IMR-90 (cell line): ENCODE data around the gene FAU. TPM values are rescaled to one million over a fixed set of nuclear protein-coding genes. Genes with fewer than 3 reads are reported as not detected.

ENCODE experiments used
- ATAC-seq: fragments of 200-7000 bp; cut with Tn5 transposase; 2 replicates; pipeline ENCODE4 v1.9.1; 2020; ENCODE audit warnings: low read depth, mild to moderate bottlenecking, moderate library complexity
- BruUV-seq: library from RNA; stranded (reverse); fragments of 400-500 nt; replicated peaks from 2 replicates; lab custom pipeline; 2021; lab: Mats Ljungman, UMichigan
- CTCF ChIA-PET: fragments of 300-600 bp; formaldehyde crosslinking; extraction: SDS; loops from one replicate; lab custom pipeline; 2021; ENCODE audit warnings: antibody characterized with exemption; lab: Yijun Ruan, JAX
- POLR2A ChIA-PET: fragments of 300-600 bp; sonication (Branson Sonifier 250); formaldehyde crosslinking; loops from one replicate; lab custom pipeline; 2022; ENCODE audit warnings: antibody characterized with exemption; ENCODE audit not compliant: unreplicated experiment; lab: Charles Lee
- DNase-seq: peaks from one replicate; pipeline ENCODE4 v3.0.0; 2013
- H2AFZ ChIP-seq: replicated peaks from 2 replicates; pipeline ENCODE3; 2013; ENCODE audit warnings: low read length, mild to moderate bottlenecking; ENCODE audit not compliant: poor library complexity
- H2AK5ac ChIP-seq: 2 replicates; pipeline ENCODE4 v1.6.1; 2013; ENCODE audit warnings: low read depth, low read length, inconsistent platforms
- H2AK9ac ChIP-seq: replicated peaks from 2 replicates; pipeline ENCODE3; 2013; ENCODE audit warnings: mild to moderate bottlenecking, low read depth, low read length, moderate library complexity; ENCODE audit not compliant: poor library complexity
- H2BK120ac ChIP-seq: 2 replicates; pipeline ENCODE4 v1.6.1; 2013; ENCODE audit warnings: low read depth, low read length, inconsistent platforms
- H2BK15ac ChIP-seq: 3 replicates; pipeline ENCODE4 v1.6.1; 2013; ENCODE audit warnings: low read depth, low read length, inconsistent platforms
- H2BK20ac ChIP-seq: 2 replicates; pipeline ENCODE4 v1.6.1; 2013; ENCODE audit warnings: low read depth, mild to moderate bottlenecking, inconsistent platforms, low read length, moderate library complexity
- H2BK5ac ChIP-seq: 2 replicates; pipeline ENCODE4 v1.6.1; 2013; ENCODE audit warnings: mild to moderate bottlenecking, low read depth, low read length, inconsistent platforms; ENCODE audit not compliant: poor library complexity, severe bottlenecking
- H3K14ac ChIP-seq: replicated peaks from 2 replicates; pipeline ENCODE4 v1.6.1; 2013; ENCODE audit warnings: low read depth, low read length, inconsistent platforms
- H3K18ac ChIP-seq: 2 replicates; pipeline ENCODE4 v1.6.1; 2013; ENCODE audit warnings: low read depth, low read length, control low read depth
- H3K23ac ChIP-seq: 2 replicates; pipeline ENCODE4 v1.6.1; 2013; ENCODE audit warnings: low read depth, low read length, inconsistent platforms
- H3K27ac ChIP-seq: 2 replicates; pipeline ENCODE4 v1.5.1; 2013; ENCODE audit warnings: mild to moderate bottlenecking, control low read depth, low read length; ENCODE audit not compliant: insufficient read depth
- H3K27me3 ChIP-seq: 2 replicates; pipeline ENCODE4 v1.6.1; 2013; ENCODE audit warnings: low read length; ENCODE audit not compliant: control insufficient read depth, insufficient read depth
- H3K36me3 ChIP-seq: 2 replicates; pipeline ENCODE4 v1.6.1; 2013; ENCODE audit warnings: low read length, mixed read lengths; ENCODE audit not compliant: control insufficient read depth, insufficient read depth
- H3K4ac ChIP-seq: 2 replicates; pipeline ENCODE4 v1.6.1; 2013; ENCODE audit warnings: low read depth, low read length, inconsistent platforms
- H3K4me1 ChIP-seq: 2 replicates; pipeline ENCODE4 v1.6.1; 2013; ENCODE audit warnings: low read length, mixed read lengths; ENCODE audit not compliant: control insufficient read depth, insufficient read depth
- H3K4me2 ChIP-seq: 2 replicates; pipeline ENCODE4 v1.6.1; 2013; ENCODE audit warnings: low read depth, mild to moderate bottlenecking, control low read depth, low read length, moderate library complexity
- H3K4me3 ChIP-seq: 2 replicates; pipeline ENCODE4 v1.5.1; 2013; ENCODE audit warnings: low read depth, mild to moderate bottlenecking, control low read depth, low read length, moderate library complexity; ENCODE audit not compliant: insufficient read depth
- H3K56ac ChIP-seq: 2 replicates; pipeline ENCODE4 v1.6.1; 2013; ENCODE audit warnings: low read length, inconsistent platforms; ENCODE audit not compliant: insufficient read depth; ENCODE audit errors: extremely low read depth
- H3K79me1 ChIP-seq, 2 experiments: 2 replicates each; pipeline ENCODE4 v1.6.1; 2013; ENCODE audit warnings: low read length in 2 of 2, inconsistent platforms in 1 of 2, low read depth in 1 of 2
- H3K9ac ChIP-seq: 2 replicates; pipeline ENCODE4 v1.6.1; 2013; ENCODE audit warnings: low read depth, low read length, control low read depth
- H3K9me1 ChIP-seq: 2 replicates; pipeline ENCODE4 v1.6.1; 2013; ENCODE audit warnings: low read length, inconsistent platforms; ENCODE audit not compliant: insufficient read depth
- H3K9me3 ChIP-seq: 2 replicates; pipeline ENCODE4 v1.6.1; 2013; ENCODE audit warnings: low read length; ENCODE audit not compliant: control insufficient read depth, insufficient read depth
- H4K20me1 ChIP-seq: 2 replicates; pipeline ENCODE4 v1.6.1; 2013; ENCODE audit warnings: low read length, inconsistent platforms; ENCODE audit not compliant: insufficient read depth
- H4K5ac ChIP-seq: 2 replicates; pipeline ENCODE4 v1.6.1; 2013; ENCODE audit warnings: mild to moderate bottlenecking, low read depth, low read length, control low read depth
- H4K8ac ChIP-seq, 2 experiments: 2 replicates each; pipeline ENCODE4 v1.6.1; 2013; ENCODE audit warnings: low read depth in 2 of 2, low read length in 2 of 2, control low read depth in 1 of 2, inconsistent platforms in 1 of 2
- H4K91ac ChIP-seq: 2 replicates; pipeline ENCODE4 v1.6.1; 2013; ENCODE audit warnings: low read depth, low read length, inconsistent platforms; ENCODE audit not compliant: insufficient read depth
- CTCF ChIP-seq: conservative IDR thresholded peaks from 2 replicates; pipeline ENCODE4 v1.5.1; 2012; ENCODE audit warnings: mild to moderate bottlenecking, low read depth, low read length, improper control_type of control experiment
- RFX5 ChIP-seq: IDR thresholded peaks from 2 replicates; pipeline ENCODE4 v1.8.0; 2012; ENCODE audit warnings: low read depth, mild to moderate bottlenecking, low read length, moderate library complexity
- WGBS, 2 experiments: methylation state at CpG; one replicate each; pipeline versions ENCODE4 v1.1.5 to v1.1.7; 2013; ENCODE audit warnings: missing lambda C conversion rate in 2 of 2; ENCODE audit not compliant: insufficient read length in 1 of 2; ENCODE audit errors: extremely low coverage in 2 of 2; 5-methylcytosine and 5-hydroxymethylcytosine counted together
- dilution Hi-C: fragments of 300-500 bp; cut with HindIII; formaldehyde crosslinking; loops from one replicate; pipeline ENCODE4 v1.14.3; 2018; ENCODE audit warnings: low sequenced_read_pairs; ENCODE audit not compliant: unreplicated experiment
- in situ Hi-C: fragments of 300-500 bp; cut with MboI; formaldehyde crosslinking; loops from 3 replicates; pipeline ENCODE4 v1.14.3; 2019; ENCODE audit warnings: low sequenced_read_pairs, inconsistent platforms, mixed read lengths
- intact Hi-C: fragments of 100-400 bp; cut with micrococcal nuclease; formaldehyde crosslinking; loops from 2 replicates; pipeline ENCODE4 v1.10.0; 2022
- polyA plus RNA-seq, 3 experiments: library from polyadenylated mRNA; depleted of rRNA; stranded (reverse); fragments of >200 nt; gene quantifications; 2 replicates each; pipeline ENCODE4 v1.2.3, GENCODE V29; 2012; ENCODE audit warnings: low replicate concordance in 1 of 3
- total RNA-seq: library from RNA; depleted of rRNA; stranded (reverse); fragments of >200 nt; gene quantifications from 2 replicates; pipeline ENCODE4 v1.2.3, GENCODE V29; 2012

The FAU gene
- total and polyA plus RNA-seq, 2 of the 4 experiments (the other 2 are of a cell fraction), result 189 to 652 TPM

- ChIA-PET CTCF (no interaction called here), POLR2A (no interaction called here)
- Histone ChIP-seq H3K9ac (no peak overlapping the region), H3K79me1 (no peaks in the 10 kb centered on the region), H4K5ac (no peak overlapping the region), H2AK9ac (no peak overlapping the region), H3K4me3 (no peak overlapping the region), H3K27ac (no peak overlapping the region), H3K36me3 (no peaks in the 10 kb centered on the region), H3K4me2 (no peak overlapping the region), H2BK120ac (no peak overlapping the region), H2AFZ (no peak overlapping the region), H2BK5ac (no peak overlapping the region), H3K4me1 (no peaks in the 10 kb centered on the region), H2BK15ac (no peak overlapping the region), H4K20me1 (no peaks in the 10 kb centered on the region), H2AK5ac (no peak overlapping the region), H2BK20ac (no peak overlapping the region), H3K23ac (no peak overlapping the region), H4K91ac (no peak overlapping the region), H3K27me3 (0 out of 2 replicates have a peak, but pooled peaks cover 2% of the 10 kb centered on the region), H3K18ac (no peak overlapping the region), H3K4ac (no peak overlapping the region), H4K8ac (no peak overlapping the region), H3K14ac (no peak overlapping the region), H3K56ac (no peak overlapping the region), H3K9me1 (no peaks in the 10 kb centered on the region), H3K9me3 (no peaks in the 10 kb centered on the region)
- DNase-seq, result no peak
- ATAC-seq, result no peak
- WGBS, 2 experiments, result no CpG with 5 or more reads among the region's 5 CpGs
- TF ChIP-seq RFX5 (no peak), CTCF (no peak)
- intact Hi-C loops, result no loop called here
- BruUV-seq, result no TSS peak
- in situ Hi-C loops, result no loop called here
- dilution Hi-C loops, result no loop called here
These were observed 37.1 kb upstream of the FAU start for GRCh38 chr11:65159012-65159411.
